Transverse colon (tissue), 4 donors: ENCODE data around the gene DLL4. TPM values are rescaled to one million over a fixed set of nuclear protein-coding genes. Genes with fewer than 3 reads are reported as not detected.

Experiments
- DNase-seq: peaks from one replicate; pipeline ENCODE4 v3.0.0-alpha.2; 2019
- H3K27ac ChIP-seq, 4 donors: fragments of 200-600 bp; sonication (generic); 2 replicates each; pipeline ENCODE4 v1.5.1; 2016 to 2018; ENCODE audit warnings: inconsistent platforms in 4 of 4
- H3K27me3 ChIP-seq: fragments of 200-600 bp; sonication (generic); 2 replicates; pipeline ENCODE4 v1.5.1; 2017; ENCODE audit warnings: inconsistent platforms
- H3K36me3 ChIP-seq, 4 donors: fragments of 200-600 bp; sonication (generic); 2 replicates each; pipeline ENCODE4 v1.5.1; 2017 to 2019; ENCODE audit warnings: inconsistent platforms in 4 of 4
- H3K4me1 ChIP-seq, 4 donors: fragments of 200-600 bp; sonication (generic); 2 replicates each; pipeline ENCODE4 v1.5.1; 2017 to 2020; ENCODE audit warnings: inconsistent platforms in 4 of 4
- H3K4me3 ChIP-seq, 4 donors: fragments of 200-600 bp; sonication (generic); 1 replicate in 1 of 4; 2 replicates in 3 of 4; pipeline versions ENCODE4 v1.5.1 to v1.6.1; 2017 to 2019; ENCODE audit warnings: inconsistent platforms in 4 of 4
- H3K9me3 ChIP-seq, 2 donors: fragments of 200-600 bp; sonication (generic); 2 replicates each; pipeline ENCODE4 v1.5.1; 2017 to 2019; ENCODE audit warnings: inconsistent platforms in 2 of 2
- CTCF ChIP-seq, 5 experiments: fragments of 200-600 bp in 3 of 5; fragments of 450-650 bp in 2 of 5; sonication (generic) in 3 of 5; IDR thresholded peaks; 1 replicate in 2 of 5; 2 replicates in 3 of 5; pipeline ENCODE4 v1.5.1; 2016 to 2017; ENCODE audit warnings: antibody characterized with exemption in 5 of 5, inconsistent platforms in 3 of 5, mild to moderate bottlenecking in 2 of 5, moderate library complexity in 1 of 5
- EP300 ChIP-seq: sonication (generic); formaldehyde crosslinking; IDR thresholded peaks from one replicate; pipeline ENCODE4 v1.6.1; 2017; ENCODE audit warnings: antibody characterized with exemption, low read depth
- POLR2A ChIP-seq: fragments of 450-650 bp; IDR thresholded peaks from one replicate; pipeline ENCODE4 v1.6.1; 2016; ENCODE audit warnings: antibody characterized with exemption, mild to moderate bottlenecking, moderate library complexity
- POLR2AphosphoS5 ChIP-seq, 3 donors: sonication (generic); formaldehyde crosslinking; IDR thresholded peaks; one replicate each; pipeline ENCODE4 v1.6.1; 2016; ENCODE audit warnings: antibody characterized with exemption in 3 of 3
- WGBS, 2 donors: methylation state at CpG; one replicate each; pipeline ENCODE4 v1.1.5; 2018; ENCODE audit warnings: low coverage in 1 of 2; 5-methylcytosine and 5-hydroxymethylcytosine counted together
- in situ Hi-C, 4 donors: fragments of 200-750 bp; cut with MboI; loops; one replicate each; pipeline versions ENCODE4 v1.15.0 to v1.15.1; 2017; ENCODE audit warnings: low sequenced_read_pairs in 3 of 4, low pct_ligation_motif_present in 1 of 4, low pct_unique_long_range_greater_than_20kb in 1 of 4
- intact Hi-C: fragments of 100-400 bp; cut with DNase I; formaldehyde crosslinking; loops from one replicate; pipeline ENCODE4 v1.15.1; 2023; ENCODE audit warnings: low total_unique reads
- total RNA-seq, 4 donors: library from RNA; depleted of rRNA; stranded (reverse); fragments of >200 nt; gene quantifications; one replicate each; pipeline ENCODE4 v1.1.0, GENCODE V29; 2016

The DLL4 gene
- total RNA-seq, 4 donors from 2014 or later = 1.5 to 14.2 (median 10.2) TPM

- DNase-seq = no peak
- H3K4me1 ChIP-seq = no peaks in the 10 kb centered on the region
- H3K27me3 ChIP-seq = no peaks in the 10 kb centered on the region
- H3K4me3 ChIP-seq = no peak overlapping the region
- H3K27ac ChIP-seq = no peak overlapping the region
- intact Hi-C loops = no loop called here
- TF ChIP-seq EP300 (no peak), POLR2AphosphoS5 (IDR thresholded peaks at IDR 0.05) (no peak), CTCF (IDR thresholded peaks at IDR 0.05) (no peak), POLR2A (no peak)
- H3K36me3 ChIP-seq = peaks cover 0 to 90% (median 45%) of the 10 kb centered on the region in 4 donors
- in situ Hi-C loops = no loop called here
- WGBS, 2 donors = 89% methylated on average over 13 of the region's 13 CpGs; no CpG with 5 or more reads in 1 of the 2 donors
- H3K9me3 ChIP-seq = no peaks in the 10 kb centered on the region
Measured at GRCh38 chr15:40982855-40983254, 53.7 kb downstream of the DLL4 start.

- Histone ChIP-seq H3K27me3 (no peaks in the 10 kb centered on the region), H3K36me3 (peaks cover 0 to 86% (median 40%) of the 10 kb centered on the region in 4 donors), H3K4me1 (no peaks in the 10 kb centered on the region), H3K27ac (no peak overlapping the region), H3K4me3 (no peak overlapping the region), H3K9me3 (no peaks in the 10 kb centered on the region)
- WGBS, 2 donors = 95 to 97% methylated on average over 5 of the region's 5 CpGs
- DNase-seq = no peak
- in situ Hi-C loops = no loop called here
- no peak for TF ChIP-seq POLR2A
- TF ChIP-seq POLR2AphosphoS5 (IDR thresholded peaks at IDR 0.05) = no peak
- no peak for TF ChIP-seq EP300
- no peak for TF ChIP-seq CTCF (IDR thresholded peaks at IDR 0.05)
- intact Hi-C loops = no loop called here
Measured at GRCh38 chr15:40984406-40984805, 55.3 kb downstream of the DLL4 start.

GRCh38 chr15:40984964-40985363 is 55.8 kb downstream of the DLL4 start:
- no peak overlapping the region for H3K4me3 ChIP-seq
- no peaks in the 10 kb centered on the region for H3K9me3 ChIP-seq
- TF ChIP-seq POLR2A = no peak
- no peak for TF ChIP-seq EP300
- TF ChIP-seq CTCF (IDR thresholded peaks at IDR 0.05) = no peak
- TF ChIP-seq POLR2AphosphoS5 (IDR thresholded peaks at IDR 0.05) = no peak
- H3K27ac ChIP-seq = no peak overlapping the region
- H3K4me1 ChIP-seq = no peaks in the 10 kb centered on the region
- no peak for DNase-seq
- peaks cover 0 to 80% (median 37%) of the 10 kb centered on the region in 4 donors for H3K36me3 ChIP-seq
- intact Hi-C loops = no loop called here
- no peaks in the 10 kb centered on the region for H3K27me3 ChIP-seq
- WGBS, 2 donors = 96 to 100% methylated on average over 2 to 4 of the region's 4 CpGs
- in situ Hi-C loops = no loop called here

DNA sequence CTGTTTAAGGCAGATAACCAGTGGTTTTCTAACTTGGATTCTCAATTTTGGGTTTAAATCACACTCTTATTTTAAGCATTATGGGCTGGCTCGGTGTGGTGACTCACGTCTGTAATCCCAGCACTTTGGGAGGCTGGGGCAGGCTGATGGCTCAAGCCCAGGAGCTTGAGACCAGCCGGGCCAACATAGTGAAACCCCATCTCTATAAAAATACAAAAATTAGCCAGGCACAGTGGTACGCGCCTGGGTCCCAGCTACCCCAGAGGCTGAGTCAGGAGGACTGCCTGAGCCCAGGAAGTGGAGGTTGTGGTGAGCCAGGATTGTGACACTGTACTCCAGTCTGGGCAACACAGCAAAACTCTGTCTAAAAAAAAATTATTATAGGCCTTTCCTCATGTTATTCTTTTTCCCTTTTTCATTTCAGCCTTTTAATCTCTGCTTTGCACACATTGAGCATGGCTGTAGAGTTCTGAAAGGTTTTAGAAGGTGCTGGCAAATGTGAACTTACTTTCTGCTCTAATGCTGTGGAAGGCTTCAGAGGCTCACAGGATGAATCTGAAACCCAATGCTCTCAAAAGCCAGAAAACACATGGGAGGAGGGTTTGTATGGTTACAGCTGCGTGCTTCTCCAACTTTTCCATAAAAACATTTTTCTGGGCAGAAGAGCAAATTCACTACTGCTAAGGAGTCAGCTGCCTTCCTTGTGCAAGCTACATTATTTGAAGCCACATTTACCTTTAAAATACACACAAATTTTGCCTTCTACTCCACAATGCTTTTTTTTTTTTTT is 56.6 kb downstream of the DLL4 start:
- H3K9me3 ChIP-seq = no peaks in the 10 kb centered on the region
- in situ Hi-C loops (no loop called here), intact Hi-C loops (no loop called here)
- TF ChIP-seq POLR2A (no peak), EP300 (no peak), CTCF (IDR thresholded peaks at IDR 0.05) (no peak), POLR2AphosphoS5 (IDR thresholded peaks at IDR 0.05) (no peak)
- H3K4me1 ChIP-seq = no peaks in the 10 kb centered on the region
- DNase-seq = no peak
- H3K36me3 ChIP-seq = peaks cover 0 to 72% (median 33%) of the 10 kb centered on the region in 4 donors
- 86 to 90% methylated on average over 1 to 6 of the region's 6 CpGs for WGBS, 2 donors
- H3K27ac ChIP-seq = no peak overlapping the region
- H3K4me3 ChIP-seq = no peak overlapping the region
- H3K27me3 ChIP-seq = no peaks in the 10 kb centered on the region
